Left ventricle myocardium inferior (tissue), 1 donor: ENCODE measurements around the gene TEX264. TPM values are rescaled to one million over a fixed set of nuclear protein-coding genes. Genes with fewer than 3 reads are reported as not detected.

Experiments
- DNase-seq: peaks from one replicate; pipeline ENCODE4 v3.0.0-alpha.2; 2020
- H3K27ac ChIP-seq: fragments of 200-600 bp; replicated peaks from 2 replicates; pipeline ENCODE4 v1.8.0; 2021
- H3K27me3 ChIP-seq: fragments of 200-600 bp; 2 replicates; pipeline ENCODE4 v1.8.0; 2021; ENCODE audit warnings: low read depth
- H3K36me3 ChIP-seq: fragments of 200-600 bp; 2 replicates; pipeline ENCODE4 v1.8.0; 2021
- H3K4me1 ChIP-seq: fragments of 200-600 bp; 2 replicates; pipeline ENCODE4 v1.8.0; 2021
- H3K4me3 ChIP-seq: fragments of 200-600 bp; 2 replicates; pipeline ENCODE4 v1.8.0; 2021; ENCODE audit warnings: mild to moderate bottlenecking, moderate library complexity
- H3K9me3 ChIP-seq: fragments of 200-600 bp; replicated peaks from 2 replicates; pipeline ENCODE4 v1.8.0; 2021
- CTCF ChIP-seq: fragments of 200-600 bp; IDR thresholded peaks from 2 replicates; pipeline ENCODE4 v1.8.0; 2021; ENCODE audit warnings: antibody characterized with exemption, mild to moderate bottlenecking, borderline replicate concordance
- intact Hi-C: fragments of 100-400 bp; cut with micrococcal nuclease; formaldehyde crosslinking; loops from one replicate; pipeline ENCODE4 v1.11.0; 2022
- total RNA-seq: library from RNA; stranded (reverse); fragmentation: NEBNext Ultra II Directional; extraction: Animal tissue kit (Norgen Biotek cat#: 25700); gene quantifications from one replicate; pipeline ENCODE4 v1.2.1, GENCODE V29; 2021
- donor health status: DM: no; HTN: yes; CAD: no; lungs with severe emphysema.

The TEX264 gene
- total RNA-seq, 1 donor from 2014 or later = 33.9 TPM

DNA sequence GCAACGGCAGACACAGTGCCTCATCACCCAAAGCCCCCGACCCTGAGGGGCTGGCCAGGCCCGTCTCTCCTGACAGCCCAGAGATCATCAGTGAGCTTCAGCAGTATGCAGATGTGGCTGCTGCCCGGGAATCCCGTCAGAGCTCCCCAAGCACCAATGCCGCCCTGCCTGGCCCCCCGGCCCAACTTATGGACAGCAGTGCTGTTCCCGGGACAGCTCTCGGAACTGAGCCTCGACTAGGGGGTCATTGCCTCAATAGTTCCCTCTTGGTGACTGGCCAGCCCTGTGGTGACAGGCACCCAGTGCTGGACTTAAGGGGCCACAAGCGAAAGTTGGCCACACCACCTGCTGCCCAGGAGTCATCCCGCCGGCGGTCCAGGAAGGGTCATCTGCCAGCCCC is 8.6 kb upstream of the TEX264 start:
- intact Hi-C loops = no loop called here
- no peak overlapping the region for H3K27ac ChIP-seq
- no peaks in the 10 kb centered on the region for H3K27me3 ChIP-seq
- H3K4me1 ChIP-seq = no peaks in the 10 kb centered on the region
- H3K36me3 ChIP-seq = peaks cover 52% of the 10 kb centered on the region
- DNase-seq = no peak
- TF ChIP-seq CTCF = no peak
- H3K9me3 ChIP-seq = no peaks in the 10 kb centered on the region
- H3K4me3 ChIP-seq = no peak overlapping the region

DNA sequence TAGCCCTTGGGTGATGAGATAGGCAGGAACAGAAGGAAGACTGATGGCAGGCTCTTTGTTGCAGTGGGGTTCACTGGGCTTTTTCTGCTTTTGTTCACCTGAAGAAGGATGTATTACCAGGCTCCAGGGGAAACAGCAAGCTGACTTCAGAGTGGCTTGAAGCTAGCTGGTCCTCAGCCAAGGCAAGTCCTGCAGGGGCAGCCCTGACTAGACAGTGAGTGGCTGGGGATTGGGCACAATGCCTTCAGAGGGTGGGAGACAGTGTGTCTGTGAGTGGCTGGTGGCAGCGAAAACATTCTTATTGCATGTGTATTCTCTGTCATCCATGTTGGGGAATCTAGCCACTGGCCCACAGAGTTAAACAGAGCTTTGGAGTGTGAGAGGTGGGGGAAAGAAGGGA is 2.3 kb upstream of the TEX264 start:
- no peak for TF ChIP-seq CTCF
- Histone ChIP-seq H3K9me3 (no peaks in the 10 kb centered on the region), H3K27ac (no peak overlapping the region), H3K4me1 (peaks cover 47% of the 10 kb centered on the region), H3K4me3 (no peak overlapping the region), H3K36me3 (no peaks in the 10 kb centered on the region), H3K27me3 (no peaks in the 10 kb centered on the region)
- no peak for DNase-seq
- intact Hi-C loops = no loop called here

DNA sequence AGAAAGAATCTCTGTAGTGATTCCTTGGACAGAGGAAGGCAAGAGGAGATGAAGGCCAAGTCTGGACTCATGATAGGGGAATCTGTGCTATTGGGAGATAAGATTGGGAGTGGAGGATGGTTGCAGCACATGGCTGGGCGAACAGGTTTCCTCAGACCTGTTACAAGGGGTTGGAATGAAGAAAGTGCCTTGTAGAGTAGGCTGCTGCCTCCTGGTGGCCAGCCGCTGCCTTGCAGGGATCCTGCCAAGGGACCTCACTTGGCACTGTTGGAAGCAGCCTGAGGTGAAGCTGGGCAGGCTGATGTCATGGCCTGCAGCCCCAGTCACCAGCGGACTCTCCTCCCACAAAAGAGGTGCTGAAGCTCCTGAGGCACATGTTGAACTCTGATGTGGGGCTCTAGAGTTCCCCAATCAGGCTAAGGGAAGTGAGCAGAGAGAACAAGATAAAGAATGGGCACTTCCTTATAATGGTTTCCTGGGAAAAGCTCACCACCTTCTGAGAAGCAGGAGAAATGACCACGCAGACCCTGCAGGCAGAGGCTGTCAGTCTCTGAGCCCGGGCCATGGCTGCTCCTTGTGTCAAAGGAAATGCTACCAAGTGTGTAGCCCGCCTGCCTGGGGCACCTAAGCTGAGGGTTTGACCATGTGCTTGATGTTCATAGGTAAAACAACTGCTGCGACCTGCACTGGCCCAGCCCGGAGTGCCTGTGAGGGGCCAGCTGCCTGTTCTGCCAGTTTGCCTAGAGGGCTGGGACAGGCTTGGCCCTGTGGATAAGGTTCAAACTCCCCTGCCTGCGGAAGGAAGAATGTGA is 1.6 kb upstream of the TEX264 start:
- peaks cover 51% of the 10 kb centered on the region for H3K4me1 ChIP-seq
- TF ChIP-seq CTCF = peak; percentile 97
- peak; percentile 82 for DNase-seq
- no peak overlapping the region for H3K4me3 ChIP-seq
- no peak overlapping the region for H3K27ac ChIP-seq
- peaks cover 3% of the 10 kb centered on the region for H3K36me3 ChIP-seq
- intact Hi-C loops = no loop called here
- H3K9me3 ChIP-seq = no peaks in the 10 kb centered on the region
- H3K27me3 ChIP-seq = no peaks in the 10 kb centered on the region

DNA sequence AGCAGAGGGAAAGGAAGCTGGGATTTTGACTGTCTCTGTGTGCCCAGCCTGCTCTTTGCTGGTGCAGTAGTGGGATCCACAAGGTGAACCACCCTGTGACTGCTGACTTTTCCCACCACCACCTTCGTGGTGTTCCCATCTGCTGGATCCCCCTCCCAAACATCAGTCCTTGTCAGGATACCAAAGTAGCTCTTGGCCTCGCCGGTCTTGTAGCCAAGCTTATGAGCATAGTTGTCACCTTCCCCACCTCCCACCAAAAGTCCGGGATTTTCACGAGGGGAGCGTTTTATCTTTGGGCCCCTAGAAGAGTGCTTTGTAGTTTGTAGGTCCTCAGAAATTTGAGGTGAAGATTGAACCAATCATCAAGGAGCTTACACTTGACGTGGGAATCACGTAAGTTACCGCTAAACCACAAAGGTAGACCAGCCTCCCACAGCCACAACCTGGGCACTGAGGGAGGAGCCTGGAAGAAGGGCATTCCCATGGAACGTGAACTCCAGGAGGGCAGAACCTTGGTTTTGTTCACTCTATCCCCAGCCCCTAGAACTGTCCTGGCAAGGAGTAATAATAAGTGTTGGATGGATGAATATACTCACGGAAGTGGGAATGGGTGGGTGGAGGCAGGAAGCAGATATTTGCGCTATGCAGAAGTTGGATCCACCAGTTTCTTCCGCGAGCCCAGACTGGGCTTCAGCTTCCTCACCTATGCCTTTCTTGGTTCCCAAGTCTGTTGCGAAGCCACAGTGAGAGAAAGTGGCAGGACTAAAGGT is 814 bp upstream of the TEX264 start:
- no peak for TF ChIP-seq CTCF
- DNase-seq = no peak

DNA sequence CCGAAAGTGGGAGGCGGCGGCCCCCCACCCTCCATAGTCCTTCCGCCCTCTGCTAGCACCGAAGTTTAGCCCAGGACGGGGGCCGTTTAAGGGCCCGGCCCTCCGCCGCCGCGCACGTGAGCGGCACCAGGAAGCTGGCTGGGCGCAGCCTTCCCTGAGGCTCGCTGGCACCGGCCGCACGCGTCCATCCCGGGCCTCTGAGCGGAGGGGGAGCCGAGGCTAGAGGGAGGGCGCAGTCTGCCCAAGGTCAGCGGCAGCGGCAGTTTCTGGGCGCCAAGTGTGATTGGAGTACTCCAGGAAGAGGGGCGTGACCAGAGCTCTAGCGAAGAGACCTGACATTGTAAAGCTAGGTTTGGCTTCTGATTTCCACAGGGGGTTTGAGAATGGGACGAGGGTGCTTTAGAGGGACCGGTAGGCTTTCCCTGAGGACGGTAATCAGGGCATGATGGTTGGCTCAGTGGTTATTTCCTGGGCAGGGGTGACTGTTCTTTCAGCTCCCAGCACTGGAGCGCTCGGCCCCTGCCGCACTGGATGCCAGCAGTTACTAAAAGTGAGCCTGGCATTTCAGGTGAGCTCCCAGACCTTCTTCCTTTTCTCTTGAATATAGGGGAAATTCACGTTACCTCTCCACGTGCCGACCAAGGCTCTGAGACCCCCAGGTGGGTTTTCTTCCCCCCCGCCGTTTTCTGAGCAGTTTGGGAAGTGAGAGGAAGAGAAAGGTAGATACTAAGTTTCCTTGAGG is 853 bp downstream of the TEX264 start:
- Histone ChIP-seq H3K4me3 (peak overlapping the region; percentile 89), H3K27me3 (no peaks in the 10 kb centered on the region), H3K27ac (peak overlapping the region; percentile 98), H3K9me3 (no peaks in the 10 kb centered on the region), H3K36me3 (peaks cover 17% of the 10 kb centered on the region), H3K4me1 (peaks cover 59% of the 10 kb centered on the region)
- TF ChIP-seq CTCF = no peak
- intact Hi-C loops = no loop called here
- DNase-seq = peak; percentile 75

More for the DNA sequence above, 814 bp upstream of the TEX264 start:
- H3K27ac ChIP-seq = peak overlapping the region; percentile 98
- peaks cover 51% of the 10 kb centered on the region for H3K4me1 ChIP-seq
- no peaks in the 10 kb centered on the region for H3K27me3 ChIP-seq
- H3K4me3 ChIP-seq = peak overlapping the region; percentile 89
- intact Hi-C loops = no loop called here
- H3K9me3 ChIP-seq = no peaks in the 10 kb centered on the region
- H3K36me3 ChIP-seq = peaks cover 11% of the 10 kb centered on the region
